ENCODE measurements around the gene INCENP. TPM values are rescaled to one million over a fixed set of nuclear protein-coding genes. Genes with fewer than 3 reads are reported as not detected.
"Not testable (repeated sequence)": the region's sequence is repeated elsewhere in the genome, so short reads cannot be mapped to it uniquely, and the experiment has no call there.

INCENP gene
- polyA plus RNA-seq, 1 experiment, result 14.2 TPM

DNA sequence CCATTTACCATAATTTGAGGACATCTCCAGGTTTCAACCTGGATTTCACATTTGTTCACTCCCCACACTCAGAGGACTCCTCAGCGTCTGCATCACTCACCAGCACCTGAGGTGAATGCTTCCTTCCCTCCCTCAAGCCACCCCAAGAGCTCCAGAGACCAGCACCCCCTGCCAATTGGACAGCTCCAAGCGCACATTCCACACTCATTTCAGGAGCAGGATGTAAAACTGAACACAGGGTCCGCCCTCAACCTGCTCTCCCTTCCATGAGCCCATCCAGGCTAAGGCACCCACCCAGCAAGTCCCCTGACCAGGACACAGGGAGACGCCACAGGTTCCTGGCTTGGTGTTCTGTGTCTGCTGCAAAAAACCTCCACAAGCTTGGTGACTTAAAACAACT is 70.1 kb downstream of the INCENP start:
- no peak for DNase-seq (ENCODE audit: low read depth)
- no peak overlapping the region for H3K4me3 ChIP-seq (ENCODE audit: low read depth, low read length)
- peaks cover 4% of the 10 kb centered on the region for H3K27me3 ChIP-seq (ENCODE audit: control insufficient read depth, insufficient read depth, low read length)
- no peaks in the 10 kb centered on the region for H3K36me3 ChIP-seq (ENCODE audit: control insufficient read depth, insufficient read depth, low read length)
- TF ChIP-seq, protein P1, sequence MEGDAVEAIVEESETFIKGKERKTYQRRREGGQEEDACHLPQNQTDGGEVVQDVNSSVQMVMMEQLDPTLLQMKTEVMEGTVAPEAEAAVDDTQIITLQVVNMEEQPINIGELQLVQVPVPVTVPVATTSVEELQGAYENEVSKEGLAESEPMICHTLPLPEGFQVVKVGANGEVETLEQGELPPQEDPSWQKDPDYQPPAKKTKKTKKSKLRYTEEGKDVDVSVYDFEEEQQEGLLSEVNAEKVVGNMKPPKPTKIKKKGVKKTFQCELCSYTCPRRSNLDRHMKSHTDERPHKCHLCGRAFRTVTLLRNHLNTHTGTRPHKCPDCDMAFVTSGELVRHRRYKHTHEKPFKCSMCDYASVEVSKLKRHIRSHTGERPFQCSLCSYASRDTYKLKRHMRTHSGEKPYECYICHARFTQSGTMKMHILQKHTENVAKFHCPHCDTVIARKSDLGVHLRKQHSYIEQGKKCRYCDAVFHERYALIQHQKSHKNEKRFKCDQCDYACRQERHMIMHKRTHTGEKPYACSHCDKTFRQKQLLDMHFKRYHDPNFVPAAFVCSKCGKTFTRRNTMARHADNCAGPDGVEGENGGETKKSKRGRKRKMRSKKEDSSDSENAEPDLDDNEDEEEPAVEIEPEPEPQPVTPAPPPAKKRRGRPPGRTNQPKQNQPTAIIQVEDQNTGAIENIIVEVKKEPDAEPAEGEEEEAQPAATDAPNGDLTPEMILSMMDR (IDR thresholded peaks at IDR 0.05; ENCODE audit: insufficient read depth, low read depth, low read length), result no peak
- CTCF ChIA-PET, result no interaction called here
- POLR2A ChIA-PET, result no interaction called here

DNA sequence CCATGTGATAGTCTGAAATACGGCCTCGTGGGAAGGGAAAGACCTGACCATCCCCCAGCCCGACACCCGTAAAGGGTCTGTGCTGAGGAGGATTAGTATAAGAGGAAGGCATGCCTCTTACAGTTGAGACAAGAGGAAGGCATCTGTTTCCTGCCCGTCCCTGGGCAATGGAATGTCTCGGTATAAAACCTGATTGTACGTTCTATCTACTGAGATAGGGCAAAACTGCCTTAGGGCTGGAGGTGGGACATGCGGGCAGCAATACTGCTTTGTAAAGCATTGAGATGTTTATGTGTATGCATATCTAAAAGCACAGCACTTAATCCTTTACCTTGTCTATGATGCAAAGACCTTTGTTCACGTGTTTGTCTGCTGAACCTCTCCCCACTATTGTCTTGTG is 71.2 kb downstream of the INCENP start:
- CTCF ChIA-PET; DNase-seq (ENCODE audit: low read depth); H3K4me3 ChIP-seq (ENCODE audit: low read depth, low read length); H3K27me3 ChIP-seq (ENCODE audit: control insufficient read depth, insufficient read depth, low read length); H3K36me3 ChIP-seq (ENCODE audit: control insufficient read depth, insufficient read depth, low read length); POLR2A ChIA-PET: not testable (repeated sequence)

GRCh38 chr11:62195945-62196344 is 72.1 kb downstream of the INCENP start:
- Histone ChIP-seq H3K27me3 (ENCODE audit: control insufficient read depth, insufficient read depth, low read length) (peaks cover 4% of the 10 kb centered on the region), H3K36me3 (ENCODE audit: control insufficient read depth, insufficient read depth, low read length) (no peaks in the 10 kb centered on the region), H3K4me3 (ENCODE audit: low read depth, low read length) (no peak overlapping the region)
- TF ChIP-seq, protein P1 (IDR thresholded peaks at IDR 0.05; ENCODE audit: insufficient read depth, low read depth, low read length), result no peak
- ChIA-PET CTCF (no interaction called here), POLR2A (no interaction called here)
- DNase-seq (ENCODE audit: low read depth), result no peak

- H3K4me3 ChIP-seq (ENCODE audit: low read depth, low read length); DNase-seq (ENCODE audit: low read depth); H3K27me3 ChIP-seq (ENCODE audit: control insufficient read depth, insufficient read depth, low read length); CTCF ChIA-PET; POLR2A ChIA-PET; H3K36me3 ChIP-seq (ENCODE audit: control insufficient read depth, insufficient read depth, low read length): not testable (repeated sequence)
These were observed 73.6 kb downstream of the INCENP start for GRCh38 chr11:62197400-62197799.

GRCh38 chr11:62201376-62201775 is 77.6 kb downstream of the INCENP start:
- ChIA-PET CTCF (no interaction called here), POLR2A (no interaction called here)
- TF ChIP-seq, protein P1 (IDR thresholded peaks at IDR 0.05; ENCODE audit: insufficient read depth, low read depth, low read length), result no peak
- H3K4me3 ChIP-seq (ENCODE audit: low read depth, low read length), result no peak overlapping the region
- no peaks in the 10 kb centered on the region for H3K36me3 ChIP-seq (ENCODE audit: control insufficient read depth, insufficient read depth, low read length)
- peaks cover 8% of the 10 kb centered on the region for H3K27me3 ChIP-seq (ENCODE audit: control insufficient read depth, insufficient read depth, low read length)
- DNase-seq (ENCODE audit: low read depth), result no peak

Other genes with a start within 250 kb of the INCENP start
- gene FADS3, start 232.5 kb upstream of the INCENP start, polyA plus RNA-seq (2011; rRNA removed), result 158 and 271 TPM in 2 replicates
- 9.4 and 15.1 TPM in 2 replicates for gene RAB3IL1, start 206.4 kb upstream of the INCENP start, polyA plus RNA-seq (2011; rRNA removed)
- 5.1 and 6.4 TPM in 2 replicates for gene BEST1, start 173.7 kb upstream of the INCENP start, polyA plus RNA-seq (2011; rRNA removed)
- 1,472 and 1,806 TPM in 2 replicates for gene FTH1, start 156.4 kb upstream of the INCENP start, polyA plus RNA-seq (2011; rRNA removed)
- not detected in 2 replicates for gene SCGB1D1, start 66.2 kb downstream of the INCENP start, polyA plus RNA-seq (2011; rRNA removed)
- not detected in 2 replicates for gene SCGB2A1, start 84.7 kb downstream of the INCENP start, polyA plus RNA-seq (2011; rRNA removed)
- gene SCGB1D2, start 118.2 kb downstream of the INCENP start, polyA plus RNA-seq (2011; rRNA removed), result not detected in 2 replicates
- gene SCGB2A2, start 146.1 kb downstream of the INCENP start, polyA plus RNA-seq (2011; rRNA removed), result not detected in 2 replicates
- not detected in 2 replicates for gene SCGB1D4, start 175.1 kb downstream of the INCENP start, polyA plus RNA-seq (2011; rRNA removed)
- gene ASRGL1, start 213.4 kb downstream of the INCENP start, polyA plus RNA-seq (2011; rRNA removed), result 0.58 and 0.75 TPM in 2 replicates

Data from BJ (cell line).